Measurements from ENCODE around the gene A4GALT.

GRCh38 chr22:42769238-42769573, 48.5 kb upstream of the A4GALT start:
- TF ChIP-seq CTCF (IDR thresholded peaks at IDR 0.05) (no peak), POLR2AphosphoS5 (IDR thresholded peaks at IDR 0.05; ENCODE audit: low read depth, low read length) (no peak), TCF7L2 (IDR thresholded peaks at IDR 0.05; ENCODE audit: low read depth, low read length) (no peak)
